Stimulated activated naive CD4-positive, alpha-beta T cell (primary cell): Measurements from ENCODE around the gene MYOZ1.

Experiments used
- DNase-seq, 6 experiments: peaks; one replicate each; lab custom pipeline; 2025; lab: John Stamatoyannopoulos, UW

The MYOZ1 gene

GRCh38 chr10:73597346-73597745 is 43.9 kb downstream of the MYOZ1 start:
- no peak for DNase-seq

GRCh38 chr10:73593812-73594211 is 47.5 kb downstream of the MYOZ1 start:
- no peak for DNase-seq

DNA sequence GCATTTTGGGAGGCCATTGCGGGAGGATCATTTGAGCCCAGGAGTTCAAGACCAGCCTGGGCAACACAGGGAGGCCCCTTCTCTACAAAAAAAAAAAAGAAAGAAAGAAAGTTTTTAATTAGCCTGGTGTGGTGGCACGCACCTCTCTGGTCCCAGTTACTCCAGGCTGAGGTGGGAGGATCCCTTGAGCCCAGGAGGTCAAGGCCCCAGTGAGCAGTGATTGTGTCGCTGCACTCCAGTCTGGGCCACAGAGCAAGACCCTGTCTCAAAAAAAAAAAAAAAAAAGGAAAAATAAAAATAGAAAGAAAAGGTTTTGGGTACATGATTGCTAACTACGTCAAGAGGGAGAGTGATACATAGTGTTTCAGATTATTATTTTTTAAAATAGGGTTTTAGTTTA is 48.2 kb downstream of the MYOZ1 start:
- DNase-seq: no peak

DNA sequence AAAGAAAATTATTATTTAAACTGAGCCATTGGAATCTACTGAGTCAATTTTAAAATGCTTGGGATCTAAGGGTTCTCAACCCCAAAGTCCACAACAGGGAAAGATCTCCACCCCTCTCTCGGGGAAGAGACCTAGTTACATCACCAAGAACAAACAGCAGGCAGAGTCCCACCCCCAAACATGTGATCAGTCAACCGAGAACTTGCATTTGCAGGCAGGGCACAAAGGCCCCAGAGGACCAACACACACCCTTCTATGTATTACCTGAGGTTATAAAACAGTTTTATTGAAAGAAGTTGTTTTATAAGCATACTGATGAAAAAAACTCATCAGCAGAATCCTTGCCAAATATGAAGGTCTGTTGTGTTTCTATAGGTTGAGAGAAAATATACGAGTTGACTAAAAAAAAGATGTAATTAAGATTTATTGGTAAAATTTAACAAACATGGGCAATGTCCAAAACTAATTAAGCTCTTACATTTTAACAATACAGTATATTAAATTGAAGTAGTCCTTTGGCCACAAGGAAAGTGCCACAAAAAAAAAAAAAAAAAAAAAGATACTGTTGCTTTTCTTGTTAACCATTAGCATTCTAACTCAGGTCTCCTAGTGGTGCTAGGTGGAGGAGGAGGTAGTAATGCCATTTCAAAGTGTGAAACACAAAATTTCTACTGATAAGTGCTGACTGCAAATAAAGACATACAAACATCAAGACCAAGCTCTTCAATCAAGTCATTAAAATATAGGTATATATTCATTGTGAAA is 49.2 kb downstream of the MYOZ1 start:
- peak in 2 of 6 experiments; percentile 3 to 7 for DNase-seq

DNA sequence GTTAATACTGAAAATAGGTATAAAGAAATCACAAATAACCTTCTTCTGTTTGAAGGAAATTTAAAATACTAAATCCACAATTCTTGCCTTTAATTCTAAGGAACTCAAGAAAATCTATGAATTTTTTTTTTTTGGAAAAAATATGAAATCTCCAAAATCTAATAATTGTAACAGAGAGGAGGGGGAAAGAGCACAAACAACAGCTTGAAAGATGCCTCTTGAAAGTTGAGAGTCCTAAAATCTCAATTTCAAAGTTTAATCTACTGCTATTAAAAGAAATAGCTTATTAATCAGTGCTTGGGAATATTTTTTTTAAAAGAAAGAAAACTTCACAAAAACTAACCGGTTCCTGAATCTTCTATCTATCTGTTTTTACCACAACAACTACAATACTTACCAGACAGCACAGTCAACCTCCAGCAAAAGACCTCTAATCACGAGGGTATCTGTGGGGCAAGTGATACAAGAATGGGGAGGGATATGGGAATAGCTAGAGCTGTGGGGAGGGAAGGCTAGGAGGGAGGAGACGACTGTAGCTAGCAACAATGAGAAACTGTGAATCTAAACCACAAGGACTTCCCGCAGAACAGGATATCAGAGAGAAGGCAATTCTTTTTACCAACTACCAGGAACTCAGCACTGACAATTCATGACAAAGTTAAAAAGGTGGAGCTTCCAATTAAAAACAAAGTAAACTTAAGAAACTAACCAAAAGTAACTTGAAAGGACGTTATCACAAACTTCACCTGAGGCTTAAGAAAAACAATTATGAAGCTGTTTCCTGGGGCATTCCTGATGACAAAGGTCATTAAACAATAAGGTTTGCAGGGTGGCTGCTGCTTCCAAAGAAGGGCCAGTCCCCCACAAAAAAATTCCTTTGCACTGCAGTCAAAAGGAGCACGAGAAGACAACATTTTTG is 50.1 kb downstream of the MYOZ1 start, which contains the start of gene USP54:
Gene USP54, minus strand, starts transcription at position 462 of the 919 bp plus-strand sequence. CDS start 15,684 bp downstream, outside the sequence.
- peak in 3 of 6 experiments; percentile 30 to 48 (median 31) for DNase-seq

GRCh38 chr10:73589563-73590126 is 51.6 kb downstream of the MYOZ1 start:
- DNase-seq: no peak

- DNase-seq: no peak
These were observed 52.6 kb downstream of the MYOZ1 start for GRCh38 chr10:73588656-73589055.

DNA sequence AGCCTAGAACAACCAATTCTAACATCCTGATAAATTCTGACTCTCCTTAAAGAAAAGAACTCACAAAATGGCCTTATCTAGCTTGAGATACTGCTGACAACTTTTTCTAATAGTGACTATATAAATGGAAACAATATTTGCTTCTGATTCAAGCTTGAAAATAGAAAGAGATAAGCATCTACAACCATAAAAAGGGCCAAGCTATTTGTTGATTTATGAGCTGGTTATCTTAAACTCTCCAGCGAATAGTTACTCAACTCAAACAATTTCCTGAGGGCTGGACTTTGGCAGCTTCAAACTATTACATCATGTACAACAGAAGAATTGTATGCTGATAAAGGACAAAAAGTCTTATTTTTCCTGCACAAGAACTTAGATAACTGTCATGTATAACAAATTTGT is 54.7 kb downstream of the MYOZ1 start:
- DNase-seq: no peak

- DNase-seq: no peak
These were observed 55.9 kb downstream of the MYOZ1 start for GRCh38 chr10:73585327-73585726.

DNA sequence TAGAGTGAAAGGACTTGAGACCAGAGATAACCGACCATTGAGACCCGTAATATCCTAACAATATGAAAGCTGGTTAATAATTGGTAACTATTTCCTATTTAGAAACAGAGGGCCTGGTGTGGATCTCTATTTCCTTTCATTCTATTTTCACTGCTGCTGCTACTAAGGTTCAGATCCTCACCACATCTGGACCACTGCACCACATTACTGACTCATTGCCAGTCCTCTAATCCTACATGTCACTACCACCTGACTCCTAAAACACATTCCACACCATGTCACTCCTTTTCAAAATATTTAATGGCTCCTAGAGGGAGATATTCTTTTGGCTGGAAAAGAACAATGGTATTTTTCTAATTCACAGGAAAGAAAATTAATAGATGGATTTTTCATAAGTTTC is 56.5 kb downstream of the MYOZ1 start:
- no peak for DNase-seq

DNA sequence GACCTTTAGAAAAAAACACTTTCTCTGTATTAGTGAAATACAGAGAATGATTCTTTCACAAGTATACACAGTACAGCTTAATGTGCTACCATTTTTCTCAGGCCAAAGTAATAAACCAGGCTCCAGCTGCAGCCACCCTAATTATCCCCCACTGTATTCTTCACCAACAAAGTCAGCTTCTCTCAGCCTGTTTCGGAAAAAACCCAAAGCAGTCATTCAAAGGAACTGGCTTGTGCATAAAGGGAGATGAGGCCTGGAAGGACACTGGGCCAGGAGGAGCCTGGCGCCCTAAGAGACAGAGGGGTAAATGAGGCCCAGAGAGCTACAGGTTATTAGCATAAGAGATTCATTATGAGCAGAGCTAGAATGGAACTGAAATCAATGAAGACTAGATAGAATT is 59.4 kb downstream of the MYOZ1 start:
- no peak for DNase-seq
